Measurements from ENCODE around the gene TYW3. TPM values are rescaled to one million over a fixed set of nuclear protein-coding genes. Genes with fewer than 3 reads are reported as not detected.
A peak's percentile ranks its signal among the peaks of the same experiment; 100 is the strongest.
"Not testable (repeated sequence)": the region's sequence is repeated elsewhere in the genome, so short reads cannot be mapped to it uniquely, and the experiment has no call there.

Gene TYW3
- total RNA-seq, 2 experiments from 2014 or later = 8.3 to 29.1 TPM

DNA sequence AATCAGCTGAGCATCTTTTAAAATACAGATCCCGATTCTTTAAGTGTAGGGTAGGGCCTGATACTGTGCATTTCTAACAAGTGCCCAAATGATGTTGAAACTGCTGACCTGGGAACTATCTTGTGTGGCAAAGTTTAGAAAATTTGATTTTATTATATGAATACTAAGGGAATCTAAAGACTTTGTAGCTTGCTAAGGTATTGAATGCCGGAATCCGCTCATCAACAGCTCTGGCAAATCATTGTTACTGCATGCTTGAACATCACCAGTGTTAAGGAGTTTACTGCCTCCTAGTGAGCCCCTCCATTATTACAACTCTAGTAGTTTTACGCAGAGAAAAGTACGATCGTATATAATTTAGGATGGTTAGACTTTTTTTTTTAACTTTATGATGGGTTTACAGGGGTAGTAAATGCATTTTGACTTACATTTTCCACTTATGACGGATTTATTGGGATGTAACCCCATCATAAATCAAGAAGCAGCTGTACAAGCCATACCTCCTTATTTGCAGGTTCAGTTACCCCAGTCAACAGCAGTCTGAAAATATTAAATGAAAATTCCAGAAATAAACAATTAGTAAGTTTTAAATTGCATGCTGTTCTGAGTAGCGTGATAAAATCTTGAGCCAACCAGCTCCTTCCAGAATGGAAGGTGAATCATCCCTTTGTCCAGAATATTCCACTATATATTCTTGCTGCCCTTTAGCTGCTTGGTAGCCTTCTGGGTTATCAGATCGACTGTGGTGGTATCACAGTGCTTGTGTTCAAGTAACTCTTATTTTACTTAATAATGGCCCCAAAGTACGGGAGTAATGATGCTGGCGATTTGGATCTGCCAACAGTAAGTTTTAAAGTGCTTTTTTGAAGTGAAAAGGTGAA is 892 bp downstream of the TYW3 start:
- POLR2A ChIA-PET = interaction anchor here (0.6 to 2.3 kb wide), 6 partner anchors 11 to 995 kb away, joined by 3 to 5 read pairs (median 4); no protein-coding TSS in a partner anchor
- no peaks in the 10 kb centered on the region for H4K20me1 ChIP-seq (ENCODE audit: insufficient read depth, low read length)
- intact Hi-C loops (cut with micrococcal nuclease; ENCODE audit: unreplicated experiment) = loop anchor here (2.0 kb wide), 2 partner anchors 537 to 991 kb away; partner anchors contain the start of gene ACADM
- H3K4me2 ChIP-seq (ENCODE audit: low read length) = peak overlapping the region; percentile 88
- H3K27ac ChIP-seq (ENCODE audit: low read depth, low read length, poor library complexity, severe bottlenecking) = peak overlapping the region; percentile 86
- BruUV-seq (replicated peaks) = no TSS peak
- no peaks in the 10 kb centered on the region for H3K9me3 ChIP-seq (ENCODE audit: low read length)
- CTCF ChIA-PET (ENCODE audit: unreplicated experiment) = interaction anchor here (0.6 kb wide), 1 partner anchor 30 kb away, joined by 3 read pairs; no protein-coding TSS in a partner anchor
- H3K4me3 ChIP-seq (ENCODE audit: low read depth, low read length, poor library complexity, severe bottlenecking) = peak overlapping the region; percentile 95
- H3K36me3 ChIP-seq (ENCODE audit: insufficient read depth, low read length) = peaks cover 41% of the 10 kb centered on the region
- peak; percentile 87 for DNase-seq (ENCODE audit: low spot score)
- TF ChIP-seq CTCF (conservative IDR thresholded peaks at IDR 0.05; ENCODE audit: low read length) = peak; percentile 87
- no peak for TF ChIP-seq EZH2phosphoT487 (IDR thresholded peaks at IDR 0.05; ENCODE audit: borderline replicate concordance, low read depth, low read length)
- no peaks in the 10 kb centered on the region for H3K9me2 ChIP-seq (ENCODE audit: insufficient read depth, low read length)
- peaks cover 23% of the 10 kb centered on the region; the same call in 1 of the 2 replicates for H3K79me2 ChIP-seq (ENCODE audit: insufficient read depth, low read depth, low read length)
- H3K4me1 ChIP-seq (ENCODE audit: insufficient read depth, low read length, poor library complexity, severe bottlenecking) = peaks cover 21% of the 10 kb centered on the region
- peak overlapping the region; percentile 99 for H2AFZ ChIP-seq (ENCODE audit: low read length)

- Histone ChIP-seq H2AFZ (ENCODE audit: low read length) (no peak overlapping the region), H3K9me3 (ENCODE audit: low read length) (no peaks in the 10 kb centered on the region), H3K4me2 (ENCODE audit: low read length) (no peak overlapping the region), H3K4me1 (ENCODE audit: insufficient read depth, low read length, poor library complexity, severe bottlenecking) (peaks cover 12% of the 10 kb centered on the region), H4K20me1 (ENCODE audit: insufficient read depth, low read length) (no peaks in the 10 kb centered on the region), H3K27ac (ENCODE audit: low read depth, low read length, poor library complexity, severe bottlenecking) (no peak overlapping the region), H3K36me3 (ENCODE audit: insufficient read depth, low read length) (peaks cover 72% of the 10 kb centered on the region), H3K9me2 (ENCODE audit: insufficient read depth, low read length) (no peaks in the 10 kb centered on the region), H3K79me2 (ENCODE audit: insufficient read depth, low read depth, low read length) (peaks cover 23% of the 10 kb centered on the region; the same call in 1 of the 2 replicates), H3K4me3 (ENCODE audit: low read depth, low read length, poor library complexity, severe bottlenecking) (no peak overlapping the region)
- BruUV-seq (replicated peaks) = no TSS peak
- CTCF ChIA-PET (ENCODE audit: unreplicated experiment) = no interaction called here
- no peak for DNase-seq (ENCODE audit: low spot score)
- POLR2A ChIA-PET = interaction anchor here (1.2 kb wide), 1 partner anchor 15 kb away, joined by 4 read pairs; no protein-coding TSS in a partner anchor
- TF ChIP-seq CTCF (conservative IDR thresholded peaks at IDR 0.05; ENCODE audit: low read length) = no peak
- TF ChIP-seq EZH2phosphoT487 (IDR thresholded peaks at IDR 0.05; ENCODE audit: borderline replicate concordance, low read depth, low read length) = no peak
- intact Hi-C loops (cut with micrococcal nuclease; ENCODE audit: unreplicated experiment) = no loop called here
These were observed 4.4 kb downstream of the TYW3 start for GRCh38 chr1:74737333-74737732.

DNA sequence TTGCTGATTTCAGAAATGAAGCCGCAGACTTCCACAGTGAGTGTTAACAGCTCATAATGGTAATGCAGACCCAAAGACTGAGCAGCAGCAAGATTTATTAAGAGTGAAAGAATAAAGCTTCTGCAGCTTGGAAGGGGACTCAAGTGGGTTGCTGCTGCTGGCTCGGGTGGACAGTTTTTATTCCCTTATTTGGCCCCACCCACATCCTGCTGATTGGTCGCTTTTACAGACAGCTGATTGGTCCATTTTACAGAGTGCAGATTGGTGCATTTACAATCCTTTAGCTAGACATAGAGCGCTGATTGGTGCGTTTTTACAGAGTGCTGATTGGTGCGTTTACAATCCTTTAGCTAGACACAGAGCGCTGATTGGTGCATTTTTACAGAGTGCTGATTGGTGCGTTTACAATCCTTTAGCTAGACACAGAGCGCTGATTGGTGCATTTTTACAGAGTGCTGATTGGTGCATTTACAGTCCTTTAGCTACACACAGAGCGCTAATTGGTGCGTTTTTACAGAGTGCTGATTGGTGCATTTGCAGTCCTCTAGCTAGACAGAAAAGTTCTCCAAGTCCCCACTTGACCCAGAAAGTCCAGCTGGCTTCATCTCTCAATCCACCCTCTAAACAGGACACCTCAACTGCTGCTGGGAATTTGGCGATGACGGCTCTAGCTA is 7.5 kb downstream of the TYW3 start:
- H3K4me3 ChIP-seq (ENCODE audit: low read depth, low read length, poor library complexity, severe bottlenecking); H3K4me2 ChIP-seq (ENCODE audit: low read length); H4K20me1 ChIP-seq (ENCODE audit: insufficient read depth, low read length); H2AFZ ChIP-seq (ENCODE audit: low read length); H3K27ac ChIP-seq (ENCODE audit: low read depth, low read length, poor library complexity, severe bottlenecking); BruUV-seq (replicated peaks); intact Hi-C loops (cut with micrococcal nuclease; ENCODE audit: unreplicated experiment); H3K9me3 ChIP-seq (ENCODE audit: low read length); H3K4me1 ChIP-seq (ENCODE audit: insufficient read depth, low read length, poor library complexity, severe bottlenecking); H3K9me2 ChIP-seq (ENCODE audit: insufficient read depth, low read length); DNase-seq (ENCODE audit: low spot score); H3K79me2 ChIP-seq (ENCODE audit: insufficient read depth, low read depth, low read length); CTCF ChIA-PET (ENCODE audit: unreplicated experiment): not testable (repeated sequence)
- H3K36me3 ChIP-seq (ENCODE audit: insufficient read depth, low read length) = peaks cover 94% of the 10 kb centered on the region
- POLR2A ChIA-PET = interaction anchor here (0.8 kb wide), 1 partner anchor 489 kb away, joined by 4 read pairs; no protein-coding TSS in a partner anchor

DNA sequence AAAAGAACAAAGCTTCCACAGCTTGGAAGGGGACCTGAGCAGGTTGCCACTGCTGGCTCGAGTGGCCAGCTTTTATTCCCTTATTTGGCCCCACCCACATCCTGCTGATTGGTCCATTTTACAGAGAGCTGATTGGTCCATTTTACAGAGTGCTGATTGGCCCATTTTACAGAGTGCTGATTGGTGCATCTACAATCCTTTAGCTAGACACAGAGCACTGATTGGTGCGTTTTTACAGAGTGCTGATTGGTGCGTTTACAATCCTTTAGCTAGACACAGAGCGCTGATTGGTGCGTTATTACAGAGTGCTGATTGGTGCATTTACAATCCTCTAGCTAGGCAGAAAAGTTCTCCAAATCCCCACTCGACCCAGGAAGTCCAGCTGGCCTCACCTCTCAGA is 12.3 kb downstream of the TYW3 start:
- DNase-seq (ENCODE audit: low spot score); H3K4me1 ChIP-seq (ENCODE audit: insufficient read depth, low read length, poor library complexity, severe bottlenecking); intact Hi-C loops (cut with micrococcal nuclease; ENCODE audit: unreplicated experiment); H3K9me2 ChIP-seq (ENCODE audit: insufficient read depth, low read length); H3K4me2 ChIP-seq (ENCODE audit: low read length); CTCF ChIA-PET (ENCODE audit: unreplicated experiment); H3K9me3 ChIP-seq (ENCODE audit: low read length); H3K27ac ChIP-seq (ENCODE audit: low read depth, low read length, poor library complexity, severe bottlenecking); H4K20me1 ChIP-seq (ENCODE audit: insufficient read depth, low read length); H3K79me2 ChIP-seq (ENCODE audit: insufficient read depth, low read depth, low read length); BruUV-seq (replicated peaks); H3K4me3 ChIP-seq (ENCODE audit: low read depth, low read length, poor library complexity, severe bottlenecking); H2AFZ ChIP-seq (ENCODE audit: low read length); POLR2A ChIA-PET: not testable (repeated sequence)
- peaks cover 87% of the 10 kb centered on the region for H3K36me3 ChIP-seq (ENCODE audit: insufficient read depth, low read length)

Measured in OCI-LY7 (cell line).